Thyroid gland (tissue), 4 donors: ENCODE measurements around the gene CFL2. TPM values are rescaled to one million over a fixed set of nuclear protein-coding genes. Genes with fewer than 3 reads are reported as not detected.
A peak's percentile ranks its signal among the peaks of the same experiment; 100 is the strongest.

Experiments
- DNase-seq, 2 donors: peaks; one replicate each; pipeline ENCODE4 v3.0.0-alpha.2; 2019
- H3K27ac ChIP-seq, 3 donors: fragments of 200-600 bp; sonication (generic); 1 replicate in 2 of 3; 2 replicates in 1 of 3; pipeline ENCODE4 v1.5.1; 2016 to 2019; ENCODE audit warnings: mild to moderate bottlenecking in 1 of 3, moderate library complexity in 1 of 3
- H3K27me3 ChIP-seq: fragments of 200-600 bp; sonication (generic); one replicate; pipeline ENCODE4 v1.5.1; 2019
- H3K36me3 ChIP-seq, 2 donors: fragments of 200-600 bp; sonication (generic); one replicate each; pipeline ENCODE4 v1.5.1; 2016 to 2019
- H3K4me1 ChIP-seq, 2 donors: fragments of 200-600 bp; sonication (generic); one replicate each; pipeline ENCODE4 v1.5.1; 2017 to 2019
- H3K4me3 ChIP-seq, 3 donors: fragments of 200-600 bp; sonication (generic); replicated peaks in 1 of 3; 1 replicate in 2 of 3; 2 replicates in 1 of 3; pipeline ENCODE4 v1.5.1; 2016; ENCODE audit warnings: mild to moderate bottlenecking in 1 of 3
- H3K9me3 ChIP-seq: fragments of 200-600 bp; sonication (generic); one replicate; pipeline ENCODE4 v1.5.1; 2017
- POLR2A ChIP-seq, 2 donors: fragments of 450-650 bp; IDR thresholded peaks; one replicate each; pipeline ENCODE4 v1.6.1; 2017; ENCODE audit warnings: antibody characterized with exemption in 2 of 2, mild to moderate bottlenecking in 2 of 2, moderate library complexity in 1 of 2
- WGBS, 2 donors: methylation state at CpG; one replicate each; pipeline ENCODE4 v1.1.5; 2017; 5-methylcytosine and 5-hydroxymethylcytosine counted together
- intact Hi-C: fragments of 100-400 bp; cut with DNase I; formaldehyde crosslinking; loops from one replicate; pipeline ENCODE4 v1.15.1; 2023
- total RNA-seq, 4 donors: library from RNA; depleted of rRNA; stranded (reverse); fragments of >200 nt; gene quantifications; one replicate each; pipeline ENCODE4 v1.2.3, GENCODE V29; 2016
- TF ChIP-seq, protein P1 (sequence below), 6 experiments: fragments of 200-600 bp in 3 of 6; fragments of 450-650 bp in 3 of 6; sonication (generic) in 3 of 6; IDR thresholded peaks; one replicate each; pipeline ENCODE4 v1.5.1; 2016 to 2019; ENCODE audit warnings: antibody characterized with exemption in 6 of 6, mild to moderate bottlenecking in 2 of 6, inconsistent platforms in 1 of 6, moderate library complexity in 1 of 6

CFL2 gene
- total RNA-seq, 4 donors from 2014 or later, result 33.0 to 75.7 (median 41.4) TPM

DNA sequence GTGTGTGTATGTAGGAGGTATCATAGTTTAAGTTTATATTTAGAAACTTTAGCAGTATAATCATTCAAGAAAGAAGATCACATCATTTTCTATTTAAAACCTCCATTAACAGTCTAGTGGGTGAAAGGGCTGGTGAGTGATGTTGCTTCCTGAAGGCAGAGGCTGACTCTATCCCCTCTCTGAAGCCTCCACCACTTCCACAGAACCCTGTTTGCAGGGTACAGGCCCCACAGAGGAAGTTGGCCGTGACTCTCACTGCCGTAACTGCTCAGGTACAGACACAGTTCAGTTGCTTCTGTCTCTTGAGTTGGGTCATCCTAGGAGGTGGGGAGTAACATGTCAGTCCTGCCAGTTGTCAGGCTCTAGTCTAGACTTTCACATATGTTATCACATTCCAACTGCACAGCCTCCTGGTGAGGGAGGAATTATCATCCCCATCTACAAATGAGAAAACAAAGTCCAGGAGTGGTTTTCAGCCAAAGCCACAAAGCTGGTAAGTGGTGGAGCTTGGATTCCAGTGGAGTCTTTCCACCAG lies 31.5 kb downstream of the CFL2 start:
- DNase-seq, result no peak
- no peaks in the 10 kb centered on the region for H3K36me3 ChIP-seq
- intact Hi-C loops, result no loop called here
- no peak overlapping the region for H3K4me3 ChIP-seq
- TF ChIP-seq, protein P1, sequence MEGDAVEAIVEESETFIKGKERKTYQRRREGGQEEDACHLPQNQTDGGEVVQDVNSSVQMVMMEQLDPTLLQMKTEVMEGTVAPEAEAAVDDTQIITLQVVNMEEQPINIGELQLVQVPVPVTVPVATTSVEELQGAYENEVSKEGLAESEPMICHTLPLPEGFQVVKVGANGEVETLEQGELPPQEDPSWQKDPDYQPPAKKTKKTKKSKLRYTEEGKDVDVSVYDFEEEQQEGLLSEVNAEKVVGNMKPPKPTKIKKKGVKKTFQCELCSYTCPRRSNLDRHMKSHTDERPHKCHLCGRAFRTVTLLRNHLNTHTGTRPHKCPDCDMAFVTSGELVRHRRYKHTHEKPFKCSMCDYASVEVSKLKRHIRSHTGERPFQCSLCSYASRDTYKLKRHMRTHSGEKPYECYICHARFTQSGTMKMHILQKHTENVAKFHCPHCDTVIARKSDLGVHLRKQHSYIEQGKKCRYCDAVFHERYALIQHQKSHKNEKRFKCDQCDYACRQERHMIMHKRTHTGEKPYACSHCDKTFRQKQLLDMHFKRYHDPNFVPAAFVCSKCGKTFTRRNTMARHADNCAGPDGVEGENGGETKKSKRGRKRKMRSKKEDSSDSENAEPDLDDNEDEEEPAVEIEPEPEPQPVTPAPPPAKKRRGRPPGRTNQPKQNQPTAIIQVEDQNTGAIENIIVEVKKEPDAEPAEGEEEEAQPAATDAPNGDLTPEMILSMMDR (IDR thresholded peaks at IDR 0.05), result no peak
- no peak for TF ChIP-seq POLR2A (IDR thresholded peaks at IDR 0.05)
- H3K27me3 ChIP-seq, result no peaks in the 10 kb centered on the region
- 75 to 81% methylated on average over 2 of the region's 2 CpGs for WGBS, 2 donors
- H3K27ac ChIP-seq, result no peak overlapping the region
- no peaks in the 10 kb centered on the region for H3K4me1 ChIP-seq
- H3K9me3 ChIP-seq, result no peaks in the 10 kb centered on the region

DNA sequence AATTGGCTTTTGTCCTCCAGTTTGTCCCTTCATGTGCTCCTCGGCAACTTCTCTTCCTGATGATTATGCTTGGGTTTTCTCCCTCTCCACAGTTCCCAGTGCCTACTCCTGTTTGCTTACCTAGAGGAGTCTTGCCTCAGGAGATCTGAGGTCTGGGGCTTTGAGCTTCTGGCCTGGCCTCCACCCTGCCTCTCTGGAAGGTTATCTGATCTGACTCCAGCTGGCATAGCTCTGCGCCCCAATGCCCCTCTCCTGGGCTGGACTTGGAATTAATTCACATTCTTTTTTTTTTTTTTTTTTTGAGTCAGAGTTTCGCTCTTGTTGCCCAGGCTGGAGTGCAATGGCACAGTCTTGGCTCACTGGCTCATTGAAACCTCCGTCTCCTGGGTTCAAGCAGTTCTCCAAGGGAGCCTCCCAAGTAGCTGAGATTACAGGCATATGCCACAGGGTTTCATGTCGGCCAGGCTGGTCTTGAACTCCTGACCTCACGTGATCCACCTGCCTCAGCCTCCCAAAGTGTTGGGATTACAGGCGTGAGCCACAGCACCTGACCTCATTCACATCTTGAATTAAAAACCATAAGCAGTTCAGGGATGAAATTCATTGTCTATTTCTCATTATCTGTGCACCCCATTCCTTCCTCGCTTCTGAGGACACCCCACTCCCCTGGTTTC lies 33.5 kb downstream of the CFL2 start:
- Histone ChIP-seq H3K4me3 (no peak overlapping the region), H3K27ac (no peak overlapping the region), H3K36me3 (no peaks in the 10 kb centered on the region), H3K9me3 (no peaks in the 10 kb centered on the region), H3K27me3 (no peaks in the 10 kb centered on the region), H3K4me1 (no peaks in the 10 kb centered on the region)
- intact Hi-C loops, result no loop called here
- no peak for DNase-seq
- TF ChIP-seq, protein P1 (IDR thresholded peaks at IDR 0.05), result no peak
- TF ChIP-seq POLR2A (IDR thresholded peaks at IDR 0.05), result no peak
- 85 to 90% methylated on average over 8 of the region's 8 CpGs for WGBS, 2 donors

DNA sequence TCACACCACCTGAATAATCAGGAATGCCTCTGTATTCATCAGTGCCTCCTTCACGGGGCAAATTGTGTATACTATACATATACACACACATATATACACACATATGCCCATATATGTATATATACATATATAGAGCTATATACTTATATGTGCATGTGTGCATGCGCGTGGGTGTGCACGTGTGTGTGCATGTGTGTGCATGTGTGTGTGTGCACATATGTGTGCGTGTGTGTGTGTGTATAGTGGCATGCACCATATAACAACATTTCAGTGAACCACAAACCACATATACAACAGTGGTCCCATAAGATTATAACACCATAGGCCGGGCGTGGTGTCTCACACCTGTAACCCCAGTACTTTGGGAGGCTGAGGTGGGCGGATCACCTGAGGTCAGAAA lies 35.7 kb downstream of the CFL2 start:
- intact Hi-C loops, result no loop called here

DNA sequence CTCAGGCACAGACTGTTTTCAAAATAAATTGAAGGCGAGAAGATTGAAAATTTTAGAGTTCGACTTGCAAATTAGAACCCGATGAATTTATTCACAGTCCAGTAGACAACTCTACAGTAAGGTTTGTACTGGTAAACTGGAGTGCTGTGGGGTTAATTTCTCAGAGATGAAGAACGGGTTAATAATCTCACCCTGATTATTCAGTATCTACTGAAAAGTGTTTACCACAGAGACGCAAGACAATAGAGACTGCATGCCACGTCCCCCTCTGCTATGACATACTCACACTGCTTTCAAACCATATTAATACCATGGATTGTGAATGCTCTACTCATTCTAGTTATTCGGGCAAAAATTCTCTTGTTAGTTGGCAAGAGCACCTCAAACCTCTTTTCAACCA lies 36.1 kb downstream of the CFL2 start:
- no peak overlapping the region for H3K4me3 ChIP-seq
- H3K4me1 ChIP-seq, result no peaks in the 10 kb centered on the region
- H3K27me3 ChIP-seq, result no peaks in the 10 kb centered on the region
- TF ChIP-seq POLR2A (IDR thresholded peaks at IDR 0.05), result no peak
- TF ChIP-seq, protein P1 (IDR thresholded peaks at IDR 0.05), result no peak
- DNase-seq, result no peak
- H3K27ac ChIP-seq, result no peak overlapping the region
- no peaks in the 10 kb centered on the region for H3K9me3 ChIP-seq
- WGBS, 2 donors, result 75 to 79% methylated on average over 7 of the region's 7 CpGs
- intact Hi-C loops, result no loop called here
- H3K36me3 ChIP-seq, result no peaks in the 10 kb centered on the region

More for the DNA sequence above, 35.7 kb downstream of the CFL2 start:
- Histone ChIP-seq H3K4me1 (no peaks in the 10 kb centered on the region), H3K36me3 (no peaks in the 10 kb centered on the region), H3K9me3 (no peaks in the 10 kb centered on the region), H3K27ac (no peak overlapping the region), H3K4me3 (no peak overlapping the region), H3K27me3 (no peaks in the 10 kb centered on the region)
- DNase-seq, result no peak
- TF ChIP-seq, protein P1 (IDR thresholded peaks at IDR 0.05), result no peak
- no peak for TF ChIP-seq POLR2A (IDR thresholded peaks at IDR 0.05)
- 85 to 93% methylated on average over 8 of the region's 8 CpGs for WGBS, 2 donors

DNA sequence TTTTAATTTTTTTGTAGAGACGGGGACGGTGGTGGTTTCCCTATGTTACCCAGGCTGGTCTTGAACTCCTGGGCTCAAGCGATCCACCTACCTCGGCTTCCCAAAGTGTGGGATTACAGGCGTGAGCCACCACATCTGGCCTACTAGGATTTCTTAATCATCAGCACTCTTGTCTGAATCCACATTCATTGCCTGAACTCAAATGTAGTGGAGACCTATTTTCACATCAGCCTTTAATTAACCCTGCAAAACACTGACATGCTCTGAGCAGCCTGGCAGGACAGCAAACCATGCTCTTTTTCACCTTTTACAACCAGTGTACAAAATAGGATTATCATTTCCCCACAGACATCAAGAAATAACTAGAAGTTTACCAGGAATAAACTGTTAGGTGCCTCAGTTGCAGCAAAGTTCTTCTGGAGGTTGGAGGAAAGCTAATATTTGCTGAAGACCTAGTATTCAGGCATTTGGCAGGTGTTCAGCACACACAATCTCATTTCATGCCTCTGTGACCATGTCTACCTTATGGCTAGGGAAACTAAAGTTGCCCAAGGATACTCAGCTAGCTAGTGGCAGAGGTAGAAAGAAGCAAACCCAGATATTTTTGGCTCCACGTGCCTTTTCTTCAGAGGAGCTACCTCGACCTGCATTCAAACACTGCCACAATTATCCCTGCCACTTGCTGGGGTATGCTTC lies 37.7 kb downstream of the CFL2 start:
- WGBS, 2 donors, result 77 to 86% methylated on average over 7 of the region's 7 CpGs
- intact Hi-C loops, result no loop called here
- DNase-seq, result peak; percentile 9 to 18

More for the DNA sequence above, 37.7 kb downstream of the CFL2 start:
- H3K27ac ChIP-seq, result no peak overlapping the region
- no peak overlapping the region for H3K4me3 ChIP-seq
- H3K36me3 ChIP-seq, result no peaks in the 10 kb centered on the region
- H3K4me1 ChIP-seq, result no peaks in the 10 kb centered on the region
- H3K27me3 ChIP-seq, result no peaks in the 10 kb centered on the region
- H3K9me3 ChIP-seq, result no peaks in the 10 kb centered on the region
- TF ChIP-seq POLR2A (IDR thresholded peaks at IDR 0.05), result no peak
- TF ChIP-seq, protein P1 (IDR thresholded peaks at IDR 0.05), result no peak
